GM12874 (cell line): Measurements from ENCODE around the gene FXYD6.

ENCODE experiments used
- TF ChIP-seq, protein P1 (sequence below): IDR thresholded peaks from 2 replicates; pipeline ENCODE4 v1.5.1; 2011; ENCODE audit warnings: low read depth, mild to moderate bottlenecking, control low read depth, low read length, moderate library complexity; ENCODE audit not compliant: insufficient read depth

FXYD6 gene

DNA sequence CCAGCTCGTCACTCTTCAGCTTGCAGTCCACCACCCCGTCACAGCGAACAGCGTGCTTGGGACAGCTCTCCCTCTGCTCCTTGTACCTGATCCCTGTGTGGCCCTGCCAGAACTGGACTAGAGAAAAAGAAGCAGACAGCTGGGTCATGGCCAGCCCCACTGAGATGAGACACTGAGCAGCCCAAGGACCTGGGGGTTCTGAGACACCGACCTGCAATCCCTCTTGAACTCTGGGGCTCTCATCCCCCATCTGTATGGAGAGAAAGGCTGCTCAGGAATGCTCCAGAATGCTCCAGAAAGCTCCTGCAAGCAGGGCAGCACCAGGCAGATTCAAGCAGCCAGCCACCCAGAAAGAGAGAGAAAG, 37.9 kb upstream of the FXYD6 start:
- TF ChIP-seq, protein P1, sequence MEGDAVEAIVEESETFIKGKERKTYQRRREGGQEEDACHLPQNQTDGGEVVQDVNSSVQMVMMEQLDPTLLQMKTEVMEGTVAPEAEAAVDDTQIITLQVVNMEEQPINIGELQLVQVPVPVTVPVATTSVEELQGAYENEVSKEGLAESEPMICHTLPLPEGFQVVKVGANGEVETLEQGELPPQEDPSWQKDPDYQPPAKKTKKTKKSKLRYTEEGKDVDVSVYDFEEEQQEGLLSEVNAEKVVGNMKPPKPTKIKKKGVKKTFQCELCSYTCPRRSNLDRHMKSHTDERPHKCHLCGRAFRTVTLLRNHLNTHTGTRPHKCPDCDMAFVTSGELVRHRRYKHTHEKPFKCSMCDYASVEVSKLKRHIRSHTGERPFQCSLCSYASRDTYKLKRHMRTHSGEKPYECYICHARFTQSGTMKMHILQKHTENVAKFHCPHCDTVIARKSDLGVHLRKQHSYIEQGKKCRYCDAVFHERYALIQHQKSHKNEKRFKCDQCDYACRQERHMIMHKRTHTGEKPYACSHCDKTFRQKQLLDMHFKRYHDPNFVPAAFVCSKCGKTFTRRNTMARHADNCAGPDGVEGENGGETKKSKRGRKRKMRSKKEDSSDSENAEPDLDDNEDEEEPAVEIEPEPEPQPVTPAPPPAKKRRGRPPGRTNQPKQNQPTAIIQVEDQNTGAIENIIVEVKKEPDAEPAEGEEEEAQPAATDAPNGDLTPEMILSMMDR: no peak

DNA sequence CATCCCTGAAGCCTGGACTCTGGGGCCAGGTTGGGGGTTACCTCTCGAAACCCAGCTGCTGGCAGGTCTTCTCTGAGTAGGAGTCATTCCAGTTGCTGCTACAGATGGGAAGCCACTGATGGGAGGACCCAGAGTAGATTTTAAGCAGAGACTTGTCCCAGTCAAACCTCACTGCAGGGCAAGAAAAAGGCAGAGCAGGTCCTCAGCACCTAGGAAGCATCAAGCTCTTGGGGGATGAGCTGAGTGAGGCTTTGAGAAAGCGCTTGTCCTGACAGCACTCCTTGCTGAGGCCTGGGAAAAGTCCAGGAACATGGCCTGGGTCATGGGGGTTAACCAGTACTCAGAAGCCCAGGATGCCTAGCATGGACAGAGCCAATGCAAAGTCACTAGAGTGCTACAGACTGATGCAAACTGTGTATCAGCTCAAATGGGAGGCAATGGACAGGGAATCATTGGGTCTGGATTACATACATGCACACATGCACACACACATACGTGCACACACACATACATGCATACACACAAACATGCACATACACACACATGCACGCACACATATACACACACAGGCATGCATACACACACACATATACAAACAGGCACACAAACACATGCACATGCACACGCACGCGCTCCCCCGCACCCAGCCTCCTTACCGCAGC, 37.4 kb upstream of the FXYD6 start:
- TF ChIP-seq, protein P1: no peak

DNA sequence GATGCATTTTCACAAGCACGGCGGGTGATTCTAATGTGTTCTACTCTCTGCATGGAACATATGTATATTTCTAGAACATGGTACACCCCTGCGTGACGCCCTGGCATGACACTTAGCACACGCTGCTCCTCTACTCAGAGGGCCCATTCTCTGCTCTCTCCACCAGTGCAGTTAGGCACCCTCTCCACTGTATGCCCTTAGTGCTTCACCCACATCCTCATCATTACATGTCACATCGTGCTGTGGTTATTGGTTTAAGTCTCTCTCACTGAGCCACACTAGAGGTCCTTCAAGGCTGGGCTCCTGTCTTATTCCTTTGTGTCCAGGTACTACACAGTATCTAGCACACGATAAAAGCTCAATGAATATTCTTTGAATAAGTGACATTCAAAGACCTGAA, 36.0 kb upstream of the FXYD6 start:
- TF ChIP-seq, protein P1: no peak

DNA sequence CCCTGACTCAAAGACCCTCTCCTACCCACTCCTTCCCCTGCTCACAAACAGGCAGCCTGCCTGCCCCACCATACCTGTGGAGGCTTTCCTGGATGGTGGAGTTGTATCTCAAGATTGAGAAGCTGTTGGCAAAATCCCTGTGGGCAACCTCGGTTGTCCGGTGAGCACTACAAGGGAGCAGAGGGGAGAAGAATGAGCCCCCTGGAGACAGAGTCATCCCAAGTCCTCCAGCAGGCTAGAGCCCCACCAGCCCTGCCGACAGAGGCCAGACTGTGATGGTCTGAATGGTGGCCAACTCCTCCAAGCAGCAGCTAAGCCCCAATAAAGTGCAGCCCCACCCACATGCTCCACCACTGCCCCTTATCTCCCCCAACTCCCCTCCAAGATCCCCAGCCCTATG, 35.2 kb upstream of the FXYD6 start:
- TF ChIP-seq, protein P1: no peak

DNA sequence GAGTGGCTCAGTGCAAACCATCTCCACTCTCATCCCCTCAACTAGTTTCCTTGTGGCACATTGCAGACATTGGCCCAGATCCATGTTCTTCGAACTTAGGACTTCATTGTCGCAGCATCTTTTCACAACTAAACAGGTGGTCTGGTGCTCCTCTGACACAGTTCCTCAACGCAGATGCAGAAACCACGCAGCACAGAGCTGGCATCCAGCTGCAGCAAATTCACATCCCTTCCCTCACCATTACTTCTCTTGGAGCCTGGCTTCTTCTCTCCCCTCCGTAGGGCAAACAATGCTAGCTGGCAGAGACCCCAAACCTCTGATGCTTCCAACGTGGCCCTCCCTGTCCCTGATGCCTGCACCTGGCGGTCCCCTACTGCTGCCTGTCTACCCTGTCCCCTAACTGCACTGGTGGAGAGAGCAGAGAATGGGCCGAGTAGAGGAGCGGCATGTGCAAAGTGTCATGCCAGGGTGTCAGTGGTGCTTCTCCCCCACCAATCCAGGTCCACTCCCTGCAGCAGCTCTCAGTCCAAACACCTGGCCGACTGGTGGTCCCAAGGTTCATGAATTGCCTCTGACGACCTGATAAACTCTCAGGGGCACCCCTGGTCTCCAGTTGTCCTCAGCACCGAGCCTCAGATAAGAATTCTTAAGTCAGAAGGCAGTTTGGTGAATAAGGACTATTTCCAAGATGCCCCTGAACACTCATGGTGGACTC, 34.6 kb upstream of the FXYD6 start:
- TF ChIP-seq, protein P1: no peak

DNA sequence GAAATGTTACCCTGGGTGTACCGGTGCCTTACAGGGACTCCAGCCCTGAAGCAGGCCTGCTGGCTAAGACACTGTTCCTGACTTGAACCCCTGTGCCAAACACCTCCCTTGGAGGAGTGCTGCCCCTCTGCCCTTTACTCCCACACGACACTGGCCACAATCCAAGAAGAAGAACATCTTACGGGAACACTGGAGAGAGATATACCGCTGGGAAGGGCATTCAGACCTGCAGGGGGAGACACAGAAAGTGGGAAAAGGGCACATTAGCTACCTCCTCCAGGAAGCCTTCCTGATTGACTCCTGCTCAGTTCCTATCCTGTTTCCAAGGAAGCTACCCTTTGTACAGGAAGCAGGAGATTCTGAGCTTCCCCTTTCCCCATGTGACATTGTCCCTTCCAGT, 34.1 kb upstream of the FXYD6 start:
- TF ChIP-seq, protein P1: no peak

DNA sequence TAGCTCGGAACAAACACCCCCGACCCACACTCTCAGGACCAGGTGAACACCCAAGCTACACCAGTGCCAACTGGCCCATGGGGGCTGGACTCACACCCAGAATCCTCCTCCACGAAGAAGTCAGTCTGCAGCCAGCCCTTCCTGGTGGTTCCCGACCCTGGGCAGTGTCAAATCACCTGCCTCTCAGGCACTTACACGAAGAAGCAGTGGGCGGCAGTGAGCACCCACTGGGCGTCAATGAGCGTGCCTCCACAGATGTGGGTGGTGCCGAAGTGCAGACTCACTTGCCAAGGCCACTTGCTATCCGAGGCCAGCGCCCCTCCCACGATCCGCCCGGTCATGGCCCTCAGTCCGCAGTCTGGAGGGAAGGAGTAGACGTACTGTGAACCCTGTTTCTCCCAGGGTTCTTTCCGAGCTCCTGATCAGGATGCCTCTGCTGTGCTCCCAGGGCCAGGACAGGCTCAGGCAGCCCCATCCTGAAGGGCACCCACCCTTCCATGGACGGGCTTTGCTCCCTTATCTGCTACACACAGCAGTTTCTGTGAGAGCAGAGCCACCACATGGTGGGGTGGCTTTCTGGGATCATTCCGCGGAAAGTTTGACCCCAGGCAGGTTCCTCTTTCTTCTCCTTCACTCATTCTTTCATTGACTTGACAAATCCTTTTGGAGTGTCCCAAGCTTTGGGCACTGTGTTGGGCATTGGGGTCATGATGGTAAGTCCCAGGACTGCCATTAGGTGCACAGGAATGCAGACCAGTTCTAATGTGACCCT, 33.3 kb upstream of the FXYD6 start:
- TF ChIP-seq, protein P1: no peak
